ENCODE data around the gene IFFO2.
"Not testable (repeated sequence)": the region's sequence is repeated elsewhere in the genome, so short reads cannot be mapped to it uniquely, and the experiment has no call there.

The IFFO2 gene

DNA sequence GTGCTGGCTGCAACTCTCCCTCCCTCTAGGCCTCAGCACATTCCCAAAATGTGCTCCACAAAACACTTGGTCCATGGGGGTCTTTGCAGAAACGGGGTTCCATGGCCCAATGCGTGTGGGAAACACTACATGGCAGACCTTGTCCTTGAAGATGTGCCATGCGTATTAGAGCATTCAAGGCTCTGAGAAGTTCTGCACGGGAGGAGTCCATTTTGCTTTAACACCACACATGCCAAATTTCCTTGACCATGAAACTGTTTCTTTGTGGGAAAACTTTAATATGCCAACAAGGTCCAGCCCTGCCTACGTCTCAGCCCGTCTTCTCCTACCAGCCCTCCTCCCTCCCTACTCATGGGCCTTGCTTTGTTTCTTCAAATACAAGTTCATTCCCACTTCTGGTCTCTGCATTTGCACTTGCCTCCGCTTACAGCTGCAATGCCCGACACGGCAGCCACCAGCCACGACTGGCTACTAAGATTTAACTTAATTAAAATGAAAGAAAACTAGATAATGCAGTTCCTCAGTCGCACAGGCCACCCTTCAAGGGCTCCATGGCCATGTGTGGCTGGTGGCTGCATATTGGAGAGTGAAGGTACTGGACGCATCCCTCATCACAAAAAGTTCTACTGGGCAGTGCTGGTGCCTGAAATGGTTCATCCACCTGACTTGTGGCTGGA lies 77.8 kb downstream of the IFFO2 start:
- DNase-seq, result no peak

DNA sequence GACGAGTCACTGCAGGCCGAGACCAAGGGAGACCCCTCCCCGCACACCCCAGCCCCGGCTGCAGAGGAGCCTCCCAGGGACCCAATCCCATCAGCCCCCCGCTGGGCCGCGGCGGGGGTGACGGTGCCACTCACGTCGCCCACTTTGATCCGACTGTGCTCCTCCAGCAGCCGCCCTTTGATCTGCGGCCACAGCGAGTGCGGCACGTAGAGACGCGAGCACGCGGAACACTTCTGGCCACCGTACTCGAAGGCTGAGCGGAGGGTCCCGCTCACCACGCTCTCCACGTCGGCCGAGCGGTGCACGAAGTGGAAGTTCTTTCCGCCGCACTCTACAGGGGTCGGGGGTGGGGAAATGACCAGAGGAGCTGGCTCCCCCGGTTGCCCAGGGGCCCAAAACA lies 79.2 kb downstream of the IFFO2 start:
- no peak for DNase-seq

DNA sequence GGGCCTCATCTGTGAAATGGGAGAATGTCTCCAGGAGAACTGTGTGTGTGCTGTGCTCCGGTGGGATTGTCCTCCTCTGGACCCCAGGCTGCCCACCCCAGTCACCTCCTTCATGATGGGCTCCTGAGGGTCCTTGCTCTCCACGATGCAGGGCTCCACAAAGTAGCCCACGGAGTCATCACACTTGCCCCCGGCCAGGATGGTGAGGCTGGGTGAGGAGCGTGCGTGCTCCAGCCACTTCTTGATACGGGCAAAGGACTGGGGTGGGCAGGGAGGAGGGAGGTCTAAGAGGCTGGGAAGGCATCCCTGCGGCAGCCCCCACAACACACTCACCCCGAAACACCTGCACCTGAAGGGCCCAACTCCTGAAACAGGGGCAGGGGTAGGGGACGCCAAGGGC lies 80.3 kb downstream of the IFFO2 start:
- DNase-seq, result no peak

DNA sequence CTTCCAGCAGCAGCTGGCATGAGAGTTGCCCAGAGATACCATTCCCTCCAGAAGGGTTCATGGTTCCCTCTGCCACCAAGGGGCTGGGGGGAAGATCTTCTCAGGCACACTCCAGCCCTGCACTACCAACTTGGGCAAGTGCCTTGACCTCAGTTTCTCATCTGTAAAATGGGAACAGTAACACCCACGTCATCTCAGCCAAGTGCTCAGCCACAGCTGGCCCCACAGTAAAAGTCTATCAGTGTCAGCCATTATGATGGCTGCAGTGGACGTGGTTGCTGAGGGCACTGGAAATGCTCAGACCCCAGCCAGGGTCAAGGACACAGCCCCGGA lies 80.7 kb downstream of the IFFO2 start:
- no peak for DNase-seq

DNA sequence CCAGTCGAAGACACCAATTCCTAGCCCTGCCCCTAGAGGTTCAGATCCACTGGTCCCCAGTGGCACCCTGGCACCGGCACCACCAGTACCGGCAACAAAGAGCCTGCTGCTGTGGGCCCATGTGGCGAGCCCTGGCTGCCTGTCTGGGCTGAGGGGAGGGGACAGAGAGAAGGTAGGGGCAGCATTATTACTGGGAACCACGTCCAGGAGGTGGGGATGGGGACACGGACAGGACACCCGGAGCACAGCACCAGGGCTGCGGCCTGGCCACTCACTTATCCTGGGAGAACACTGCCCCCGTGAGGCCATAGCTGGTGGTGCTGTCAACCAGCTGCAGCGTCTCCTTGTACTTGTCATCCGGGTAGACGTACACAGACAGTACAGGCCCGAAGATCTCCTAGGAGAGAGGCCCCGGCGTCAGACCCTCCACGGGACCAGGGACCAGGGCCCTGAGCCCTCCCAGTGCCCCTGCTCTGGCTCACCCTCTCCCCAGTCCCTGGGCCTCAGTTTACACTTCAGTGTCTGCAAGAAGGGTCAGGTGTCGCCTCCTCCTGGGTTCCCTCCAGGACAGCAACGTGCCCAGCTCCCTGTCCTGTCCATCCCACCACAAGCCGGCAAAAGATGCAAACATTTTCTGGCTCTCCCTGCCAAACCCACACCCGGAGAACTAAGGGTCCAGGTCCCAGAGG lies 81.2 kb downstream of the IFFO2 start:
- DNase-seq, result peak in 49 of 51 donors; percentile 15 to 86 (median 57)

DNA sequence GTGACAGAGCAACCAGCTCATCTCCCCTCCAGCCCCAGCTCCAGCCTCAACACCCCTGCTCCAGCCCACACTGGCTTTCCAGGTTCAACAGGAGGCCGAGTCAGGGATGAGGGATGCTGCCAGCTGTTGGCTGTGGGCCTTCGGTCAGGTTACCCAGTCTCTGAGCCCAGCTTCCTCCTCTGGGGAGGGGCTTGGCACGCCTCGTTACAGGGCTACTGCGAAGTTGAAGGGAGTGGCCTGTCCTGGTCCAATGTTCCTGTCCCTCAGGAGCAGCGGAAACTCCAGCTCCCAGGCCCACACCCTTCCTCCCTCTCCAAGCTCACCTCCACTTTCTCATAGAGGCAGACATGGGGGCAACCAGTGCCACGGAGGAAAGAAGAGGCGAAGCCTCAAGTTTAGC lies 81.9 kb downstream of the IFFO2 start:
- no peak for DNase-seq

DNA sequence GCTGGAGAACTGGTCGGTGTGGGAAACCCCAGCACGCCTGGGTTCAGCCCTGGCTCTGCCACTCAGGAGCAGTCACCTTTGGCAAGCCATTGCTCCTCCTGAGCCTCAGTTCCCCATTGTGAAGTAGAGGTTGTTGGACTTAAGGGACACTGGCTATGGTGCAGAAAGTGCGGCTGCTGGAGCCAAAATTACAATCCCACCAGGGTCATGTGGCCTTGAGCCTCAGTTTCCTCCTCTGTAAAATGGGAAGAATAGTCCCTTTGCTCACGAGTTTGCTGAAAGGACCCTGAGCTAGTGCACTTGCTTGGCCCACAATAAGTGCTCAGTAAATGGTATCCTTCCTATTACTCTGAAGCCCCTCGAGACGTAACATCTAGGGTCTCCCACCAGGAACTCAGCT lies 82.4 kb downstream of the IFFO2 start:
- no peak for DNase-seq

DNA sequence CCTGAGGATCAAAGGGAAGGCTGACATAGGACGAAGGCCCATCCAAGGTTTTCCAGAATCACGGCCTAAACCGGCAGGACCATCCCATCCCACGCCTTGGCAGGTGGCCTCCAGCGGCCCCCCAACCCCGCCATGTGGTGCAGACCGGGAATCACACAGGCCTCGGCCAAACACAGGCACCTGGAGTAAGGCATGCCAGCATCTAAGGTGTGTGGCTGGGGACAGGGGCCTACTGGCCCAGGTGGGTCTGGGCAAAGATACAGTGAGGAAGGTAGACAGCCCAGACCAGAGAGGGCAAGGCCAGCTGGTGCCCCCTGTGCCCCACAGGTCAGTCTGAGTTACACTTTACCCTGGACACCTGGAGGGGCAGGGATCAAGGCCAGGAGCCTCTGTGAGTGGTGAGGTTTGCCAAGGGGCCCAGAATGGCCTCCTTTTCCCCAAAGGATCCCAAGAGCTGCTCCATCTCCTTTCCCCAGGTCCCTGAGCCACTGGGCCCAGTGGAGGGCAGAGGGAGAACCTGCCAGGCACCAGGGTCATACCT lies 84.3 kb downstream of the IFFO2 start:
- DNase-seq, result no peak

DNA sequence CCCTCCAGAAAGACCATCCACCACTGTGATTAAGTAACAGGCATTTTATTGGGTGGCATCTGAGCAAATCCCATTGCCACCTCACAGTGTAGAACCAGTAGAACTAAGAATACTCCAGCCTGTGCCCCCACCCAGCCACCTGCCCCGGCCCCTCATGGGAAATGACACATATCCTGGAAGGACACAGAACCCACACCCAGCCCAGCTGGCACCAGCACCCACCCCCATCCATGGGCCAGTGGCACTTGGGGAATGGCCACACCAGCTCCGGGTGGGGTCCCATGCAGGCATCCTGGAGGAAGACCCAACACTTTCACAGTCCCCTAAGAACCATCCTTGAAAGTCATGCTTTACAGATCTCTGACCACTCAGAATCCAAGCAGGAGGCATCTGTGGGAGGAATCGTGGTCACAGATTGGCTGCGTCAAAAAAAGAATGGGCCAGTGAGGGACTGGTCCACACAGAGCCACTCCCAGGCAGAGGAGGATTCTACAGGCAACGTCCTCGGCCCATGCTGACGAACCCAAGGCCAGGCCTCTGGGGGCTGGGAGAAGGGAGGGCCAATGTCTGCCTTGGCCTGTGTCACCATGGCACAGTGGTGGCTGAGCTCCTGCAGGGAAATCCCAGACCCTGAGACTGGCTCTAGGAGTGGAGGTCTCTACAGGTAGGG lies 84.9 kb downstream of the IFFO2 start:
- DNase-seq, result no peak

DNA sequence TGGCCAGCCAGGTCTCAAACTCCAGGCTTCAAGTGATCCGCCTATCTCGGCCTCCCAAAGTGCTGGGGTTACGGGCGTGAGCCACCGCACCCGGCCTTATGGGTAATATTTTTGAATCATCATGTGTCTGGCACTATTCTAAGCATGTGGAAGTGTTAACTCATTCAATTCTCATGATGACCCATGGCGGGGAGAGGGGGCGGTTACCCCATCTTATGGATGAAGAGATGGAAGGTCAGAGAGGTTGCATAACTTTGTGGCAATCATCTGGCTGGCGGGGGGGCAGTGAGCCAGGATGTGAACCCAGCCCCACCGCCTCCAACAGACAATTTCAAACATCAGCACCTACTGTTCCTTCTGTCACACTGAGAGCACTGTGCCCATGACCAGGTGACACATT lies 85.5 kb downstream of the IFFO2 start:
- DNase-seq, result no peak

DNA sequence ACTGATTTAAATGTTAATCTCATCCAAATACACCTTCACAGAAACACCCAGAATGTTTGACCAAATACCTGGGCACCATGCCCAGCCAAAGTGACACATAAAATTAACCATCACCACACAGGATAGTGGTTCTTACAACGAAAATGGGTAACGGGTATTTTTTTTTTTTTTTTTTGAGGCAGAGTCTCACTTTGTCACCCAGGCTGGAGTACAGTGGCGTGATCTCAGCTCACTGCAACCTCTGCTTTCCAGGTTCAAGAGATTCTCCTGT lies 85.9 kb downstream of the IFFO2 start:
- DNase-seq, result not testable (repeated sequence)

DNA sequence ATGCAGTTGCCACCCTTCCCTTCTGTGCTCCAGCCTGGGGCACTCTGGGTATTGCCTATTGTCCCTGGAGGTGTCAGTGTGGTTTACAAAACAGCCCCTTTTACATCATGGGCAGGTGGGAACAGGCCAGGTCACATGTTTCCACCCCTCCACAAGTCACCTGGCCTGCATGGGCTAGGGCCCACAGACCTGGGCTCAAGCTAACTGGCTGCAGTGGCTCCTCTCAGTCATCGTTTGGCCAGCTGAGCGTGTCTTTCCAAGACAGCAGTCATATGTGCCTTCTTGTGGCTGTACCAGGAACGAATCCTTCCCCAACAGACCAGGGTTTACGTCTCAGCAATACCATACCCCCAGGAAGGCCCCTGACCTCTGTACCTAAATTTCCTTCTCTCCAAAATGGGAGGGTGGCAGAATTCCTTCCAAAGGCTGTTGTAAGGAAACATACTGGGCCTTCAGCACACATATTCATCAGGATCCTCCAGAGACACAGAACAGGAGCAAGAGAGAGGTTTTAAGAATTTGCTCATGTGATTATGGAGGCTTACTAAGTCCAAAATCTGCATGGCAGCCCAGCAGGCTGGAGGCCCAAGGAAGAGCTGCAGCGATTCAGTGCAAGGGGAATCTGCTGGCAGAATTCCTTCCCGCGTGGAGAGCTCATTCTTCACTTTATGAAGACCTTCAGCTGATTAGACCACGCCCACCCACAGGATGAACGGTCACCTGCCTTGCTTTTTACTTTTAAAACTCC lies 86.5 kb downstream of the IFFO2 start:
- no peak for DNase-seq

DNA sequence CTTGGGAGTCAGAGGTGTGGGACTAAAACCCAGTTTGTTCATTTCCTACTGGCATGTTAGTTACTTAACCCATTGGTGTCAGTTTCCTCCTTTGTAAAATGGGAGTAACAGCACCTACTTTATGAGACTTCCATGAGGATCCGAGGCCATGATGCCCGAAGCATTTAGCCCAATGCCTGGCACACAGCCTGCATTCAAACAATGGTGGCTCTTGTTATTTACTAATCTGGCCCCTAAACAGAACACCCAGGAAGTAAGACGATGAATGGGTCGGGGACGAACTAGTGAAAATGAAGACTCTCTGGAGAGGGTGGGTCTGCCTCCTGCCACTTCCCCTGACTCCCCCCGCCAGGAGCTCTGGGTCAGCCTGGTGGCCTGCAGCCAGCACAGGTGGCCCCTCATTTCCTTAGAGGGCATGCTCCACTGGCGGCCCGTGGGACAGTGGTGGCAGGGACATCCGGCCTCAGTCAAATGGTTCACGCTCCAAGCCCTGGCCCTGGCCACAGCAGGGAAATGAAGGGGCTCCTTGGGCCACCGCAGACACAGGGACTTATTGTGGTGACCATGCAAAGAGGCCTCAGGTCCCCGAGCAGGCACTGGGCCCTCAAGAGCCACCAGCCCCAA lies 87.6 kb downstream of the IFFO2 start:
- DNase-seq, result peak in 7 of 51 donors; percentile 4 to 37 (median 15)

DNA sequence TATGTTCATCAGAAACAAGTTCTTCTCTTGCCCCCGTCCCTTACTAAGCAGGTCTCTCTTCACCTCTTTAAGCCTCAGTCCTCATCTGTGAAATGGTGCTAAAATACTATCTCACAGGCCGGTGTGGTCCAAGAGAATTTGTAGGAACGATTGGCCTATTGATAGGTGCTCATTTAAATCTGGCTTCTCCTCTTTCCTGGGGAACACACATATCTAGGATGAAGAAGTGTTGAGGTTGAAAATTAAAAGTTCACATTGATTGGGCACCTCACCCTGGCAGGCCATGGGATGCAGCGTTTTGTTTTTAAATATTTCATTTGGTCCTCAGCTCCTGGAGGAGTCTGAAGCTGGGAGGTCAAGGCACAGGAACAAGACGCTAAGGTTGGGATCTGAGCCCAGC lies 88.1 kb downstream of the IFFO2 start:
- DNase-seq, result no peak

DNA sequence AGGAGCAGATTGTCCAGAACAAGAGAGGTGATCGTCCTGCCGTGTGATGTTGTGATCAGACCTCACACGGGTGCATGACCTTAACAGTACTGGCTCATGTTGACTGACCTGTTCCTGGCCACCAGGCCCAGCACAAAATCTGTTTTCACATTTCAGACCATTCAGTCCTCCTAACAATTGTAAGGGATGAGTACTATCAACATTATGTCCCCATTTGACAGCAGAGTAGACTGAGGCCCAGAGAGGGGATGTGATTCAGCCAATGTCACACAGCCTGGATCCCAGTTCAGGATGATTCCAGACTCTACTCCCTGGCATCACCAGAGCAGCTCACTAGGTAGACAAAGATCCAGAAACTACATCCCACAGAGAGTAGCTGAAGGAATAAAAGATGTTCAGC lies 89.6 kb downstream of the IFFO2 start:
- DNase-seq, result no peak

DNA sequence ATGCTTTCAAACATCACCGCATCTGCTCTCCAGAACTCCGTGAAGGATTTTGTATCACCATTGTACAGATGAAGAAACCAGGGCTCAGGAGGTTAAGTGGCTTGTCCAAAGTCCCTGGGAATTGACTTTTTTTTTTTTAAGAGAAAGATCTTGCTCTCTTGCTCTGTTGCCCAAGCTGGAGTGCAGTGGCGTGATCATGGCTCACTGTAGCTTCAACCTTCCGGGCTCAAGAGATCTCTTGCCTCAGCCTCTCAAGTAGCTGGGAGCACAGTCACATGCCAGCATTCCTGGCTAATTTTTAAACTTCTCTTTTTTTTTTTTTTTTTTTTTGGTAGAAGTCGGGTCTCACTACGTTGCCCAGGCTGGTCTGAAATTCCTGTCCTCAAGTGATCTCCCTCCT lies 90.2 kb downstream of the IFFO2 start:
- DNase-seq, result no peak

DNA sequence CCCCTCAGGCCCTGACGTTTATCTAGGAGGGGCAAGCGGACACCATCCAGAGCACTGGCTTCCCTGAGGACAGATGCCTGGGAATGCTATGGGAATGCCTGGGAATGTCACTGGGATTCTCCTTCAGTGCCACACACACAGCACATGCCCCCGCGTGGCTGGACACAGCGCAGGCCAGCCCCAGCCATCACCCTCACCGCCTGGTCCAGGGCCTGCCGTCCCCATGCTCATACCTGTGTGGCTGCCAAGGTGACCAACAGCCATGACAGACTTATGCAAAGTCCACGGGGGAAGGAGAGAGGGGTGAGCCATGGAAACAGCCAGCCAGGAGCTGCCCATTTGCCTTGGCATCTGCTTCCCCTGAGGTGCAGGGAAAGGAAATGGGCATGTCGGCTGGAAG lies 91.3 kb downstream of the IFFO2 start:
- no peak for DNase-seq

DNA sequence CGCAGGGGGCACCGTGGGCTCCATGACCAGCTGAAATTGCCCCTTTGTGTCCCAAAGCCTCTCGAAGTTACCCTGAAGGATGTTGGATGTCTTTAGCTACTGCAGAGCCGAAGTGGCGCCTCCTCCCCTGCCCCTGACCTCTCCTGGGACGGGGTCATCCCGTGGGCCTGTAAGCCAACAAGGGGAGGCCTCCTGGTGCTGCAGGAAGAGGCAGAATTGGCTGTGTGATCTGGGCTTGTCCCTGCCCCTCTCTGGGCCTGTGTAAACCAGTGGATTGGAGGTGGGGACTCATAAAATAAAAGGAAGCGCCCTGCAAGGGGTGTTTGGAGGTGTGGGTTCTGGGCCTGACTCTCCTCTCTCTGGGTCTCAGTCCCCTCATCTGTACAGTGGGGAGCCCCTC lies 94.9 kb downstream of the IFFO2 start:
- no peak for DNase-seq

DNA sequence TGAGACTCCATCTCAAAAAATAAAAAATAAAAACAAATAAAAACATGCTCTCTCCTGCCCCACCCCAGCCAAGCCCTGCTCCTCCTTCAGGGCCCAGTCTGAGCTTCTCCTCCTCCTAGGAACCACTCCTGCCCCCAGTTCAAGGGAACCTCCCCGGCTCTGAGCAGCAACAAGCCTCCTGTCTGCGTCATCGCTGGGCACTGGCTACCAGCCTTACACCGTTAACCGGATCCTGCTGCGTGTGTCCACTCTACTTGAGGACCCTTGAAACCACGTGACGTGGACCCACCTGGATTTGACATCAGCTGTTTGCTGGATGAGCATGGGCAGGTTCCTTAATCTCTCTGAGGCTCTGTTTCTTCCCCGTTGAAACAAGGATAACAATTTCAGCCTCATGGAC lies 95.4 kb downstream of the IFFO2 start:
- DNase-seq, result no peak

DNA sequence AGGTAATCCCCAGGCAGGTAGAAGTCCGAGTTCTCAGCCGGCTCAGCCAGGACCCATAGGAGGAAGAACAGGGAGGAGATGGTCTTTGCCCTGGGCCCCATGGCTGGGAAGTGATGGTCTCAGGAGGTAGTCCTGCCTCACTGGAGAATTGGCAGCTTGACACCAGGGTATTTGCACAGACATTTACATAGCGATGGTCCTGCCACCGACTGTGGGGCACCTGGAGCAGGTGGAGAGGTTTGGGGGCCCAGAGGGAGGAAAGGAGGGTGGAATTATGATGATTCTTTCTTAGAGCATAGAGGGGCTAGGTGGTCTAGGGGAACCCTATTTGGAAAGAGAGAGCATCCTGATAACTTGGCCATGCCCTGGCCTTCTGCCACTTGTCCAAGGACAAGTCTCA lies 96.9 kb downstream of the IFFO2 start, which contains the start of gene TAS1R2:
TAS1R2 (minus strand) TSS at position 101 of the 400 bp plus-strand sequence; CDS start at position 101, 0 bp downstream.
- DNase-seq, result no peak

DNA sequence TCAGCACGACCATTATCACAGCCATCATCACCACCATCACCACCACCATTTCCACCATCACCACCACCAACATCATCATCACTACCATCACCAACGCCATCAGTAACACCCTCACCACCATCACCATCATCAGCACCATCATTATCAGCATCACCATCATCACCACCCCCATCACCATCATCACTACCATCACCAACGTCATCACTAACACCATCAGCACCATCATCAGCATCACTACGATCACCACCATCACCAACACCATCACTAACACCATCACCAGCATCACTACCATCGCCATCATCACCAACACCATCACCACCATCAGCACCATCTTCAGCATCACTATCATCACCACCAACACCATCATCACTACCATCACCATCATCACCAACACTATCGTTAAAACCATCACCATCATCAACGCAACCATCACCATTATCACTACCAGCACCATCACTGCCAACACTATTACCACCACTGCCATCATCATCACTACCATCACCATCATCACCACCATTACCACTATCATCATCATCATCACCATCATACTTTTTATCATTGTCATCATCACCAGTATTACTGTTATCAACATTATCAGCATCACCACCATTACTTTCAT lies 98.3 kb downstream of the IFFO2 start:
- no peak for DNase-seq
